Right forelimb (tissue), 1 donor: ENCODE measurements around the gene ZMYND8.

Experiments used
- DNase-seq: peaks from one replicate; pipeline ENCODE4 v3.0.0-alpha.2; 2018

The ZMYND8 gene

GRCh38 chr20:47167846-47168245 is 188.7 kb downstream of the ZMYND8 start:
- no peak for DNase-seq

DNA sequence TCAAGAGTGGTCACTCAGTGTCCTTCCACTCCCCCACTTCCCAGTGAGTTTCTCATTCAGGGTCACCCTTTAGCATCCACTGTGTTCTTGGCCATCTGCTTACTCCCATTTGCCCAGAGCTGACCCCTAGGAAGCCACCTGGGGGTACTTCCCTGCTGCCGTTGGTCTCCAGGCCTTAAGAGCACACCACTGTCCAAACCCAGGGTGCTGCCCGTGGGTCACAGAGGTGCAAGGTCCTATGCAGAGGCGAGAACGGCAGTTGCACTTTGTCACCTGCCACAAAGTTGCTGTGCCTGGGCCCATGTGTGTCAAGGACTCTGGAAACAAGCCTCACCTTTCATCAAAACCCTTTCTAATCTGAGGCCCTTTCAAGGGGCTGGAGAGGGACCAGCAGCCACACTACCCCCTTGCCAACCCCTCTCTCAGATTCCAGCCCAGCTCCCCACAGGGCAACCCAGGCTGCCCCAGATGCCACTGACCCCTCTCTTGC is 191.1 kb downstream of the ZMYND8 start:
- DNase-seq: no peak

DNA sequence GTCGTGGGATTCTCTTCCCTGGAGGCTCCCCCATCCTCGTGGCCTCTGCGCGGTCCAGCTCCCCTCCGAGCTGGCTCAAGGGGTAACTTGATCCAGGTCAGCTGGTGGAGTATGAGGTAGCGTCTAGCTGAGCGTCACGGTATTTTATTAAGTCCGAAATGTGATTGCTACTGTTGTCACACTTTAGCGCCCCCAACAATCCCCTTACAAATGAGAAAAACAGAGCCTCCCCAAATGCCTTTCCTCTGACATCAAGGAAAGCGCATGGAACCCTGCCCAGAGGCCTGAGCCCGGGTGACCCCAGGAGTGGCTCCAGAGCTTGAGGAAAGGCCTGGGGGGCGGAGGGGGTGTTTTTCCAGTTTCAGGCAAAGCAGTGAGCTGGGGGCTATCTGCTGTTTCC is 192.4 kb downstream of the ZMYND8 start:
- DNase-seq: no peak

DNA sequence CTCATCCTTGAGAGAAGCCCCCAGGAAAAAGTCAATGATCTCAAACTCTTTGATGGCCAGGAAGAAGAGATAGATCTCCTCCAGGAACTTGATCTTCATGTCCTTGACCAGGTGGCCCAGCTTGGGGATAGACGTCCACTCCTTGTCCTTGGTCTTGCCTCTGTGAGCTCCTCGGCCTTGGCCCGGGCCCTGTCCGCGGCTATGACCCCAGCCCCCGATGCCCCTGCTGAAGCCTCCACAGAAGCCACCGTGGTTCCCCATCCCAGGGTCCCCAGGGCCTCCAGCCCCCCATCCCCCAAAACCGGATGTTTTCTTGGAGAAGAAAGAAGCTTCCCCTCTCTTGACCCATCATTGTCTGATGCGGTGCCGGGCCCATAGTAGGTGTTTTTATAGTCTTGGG is 195.1 kb downstream of the ZMYND8 start:
- no peak for DNase-seq

GRCh38 chr20:47160992-47161391 is 195.5 kb downstream of the ZMYND8 start:
- DNase-seq: no peak

DNA sequence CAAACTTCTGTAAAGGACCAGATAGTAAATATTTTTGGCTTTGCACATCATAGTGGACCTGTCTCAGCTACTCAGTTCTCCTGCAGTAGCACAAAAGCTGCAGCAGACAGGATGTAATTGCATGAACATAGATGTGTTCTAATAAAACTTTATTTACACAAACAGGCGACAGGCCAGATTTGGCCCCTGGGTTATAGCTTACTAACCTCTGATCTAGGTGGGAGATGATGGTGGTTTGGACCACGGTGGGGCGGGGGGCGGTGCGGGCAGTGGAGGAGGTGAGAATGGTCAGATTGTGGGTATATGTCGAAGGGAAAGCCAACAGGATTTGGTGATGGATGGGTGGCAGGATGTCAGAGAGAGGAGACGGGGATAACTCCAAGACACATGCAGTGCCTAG is 196.3 kb downstream of the ZMYND8 start:
- no peak for DNase-seq
